Subcutaneous adipose tissue (tissue), 4 donors: Measurements from ENCODE around the gene ETHE1. TPM values are rescaled to one million over a fixed set of nuclear protein-coding genes. Genes with fewer than 3 reads are reported as not detected.

ENCODE experiments used
- CTCF ChIP-seq: fragments of 450-650 bp; IDR thresholded peaks from one replicate; pipeline ENCODE4 v1.5.1; 2016; ENCODE audit warnings: low read depth, mild to moderate bottlenecking, control low read depth, antibody characterized with exemption, moderate library complexity
- total RNA-seq, 4 donors: library from RNA; depleted of rRNA; stranded (reverse); fragments of >200 nt; gene quantifications; one replicate each; pipeline ENCODE4 v1.1.0, GENCODE V29; 2016

The ETHE1 gene
- total RNA-seq, 4 donors from 2014 or later = 20.2 to 36.7 (median 31.3) TPM

GRCh38 chr19:43467730-43468129 is 59.3 kb downstream of the ETHE1 start:
- TF ChIP-seq CTCF = no peak

GRCh38 chr19:43467276-43467675 is 59.7 kb downstream of the ETHE1 start:
- TF ChIP-seq CTCF = no peak

DNA sequence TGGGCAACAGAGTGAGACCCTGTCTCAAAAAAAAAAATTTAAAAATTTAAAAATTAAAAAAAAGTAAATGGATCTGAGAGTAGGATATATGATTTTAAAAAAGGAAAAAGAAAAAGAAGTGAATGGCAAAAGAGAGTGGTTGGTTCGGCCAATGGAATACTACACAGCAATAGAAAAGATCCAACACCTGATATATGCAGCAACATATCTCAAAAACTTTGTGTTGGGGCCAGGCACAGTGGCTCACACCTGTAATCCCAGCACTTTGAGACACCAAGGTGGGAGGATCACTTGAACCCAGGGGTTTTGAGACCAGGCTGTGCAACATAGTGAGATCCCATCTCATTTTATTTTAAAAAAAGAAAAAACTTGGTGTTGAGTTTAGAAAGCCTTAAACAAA is 60.2 kb downstream of the ETHE1 start:
- no peak for TF ChIP-seq CTCF

DNA sequence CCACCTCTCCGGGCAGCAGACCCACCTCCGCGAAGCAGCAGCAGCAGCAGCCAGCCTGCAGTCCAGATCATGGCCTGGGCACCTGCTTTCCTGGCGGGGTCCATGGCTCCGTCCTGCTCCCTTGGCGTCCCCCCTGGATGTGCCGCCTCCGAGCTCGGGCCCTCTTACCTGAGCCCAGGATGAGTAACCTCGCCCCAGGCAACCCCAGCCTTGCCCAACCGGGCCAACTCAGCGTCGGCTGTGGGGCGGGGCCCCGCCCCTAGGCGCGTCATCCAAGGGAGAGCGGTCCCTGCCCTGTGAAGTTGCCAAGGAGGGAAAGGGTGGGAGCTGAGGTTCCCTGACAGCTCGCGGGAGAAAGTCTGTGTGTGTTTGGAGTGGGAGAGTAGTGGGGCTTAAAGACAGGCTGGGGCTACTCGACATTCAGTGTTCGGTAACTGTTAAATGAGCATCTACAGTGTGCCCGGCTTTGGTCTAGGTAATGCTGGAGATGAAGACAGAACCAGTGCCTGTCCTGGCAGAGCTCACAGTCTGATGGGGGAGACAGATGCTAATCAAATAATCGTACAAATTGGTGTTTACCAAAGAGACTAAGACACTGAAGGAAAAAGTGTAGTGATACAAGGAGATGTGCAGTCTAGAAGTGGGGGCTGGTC is 61.4 kb downstream of the ETHE1 start, which contains the start of gene LYPD3:
TSS of gene LYPD3 (minus strand) at position 141 of the 653 bp plus-strand sequence. CDS start at position 104, 37 bp downstream.
- TF ChIP-seq CTCF = no peak

GRCh38 chr19:43464134-43464775 is 62.7 kb downstream of the ETHE1 start:
- no peak for TF ChIP-seq CTCF

DNA sequence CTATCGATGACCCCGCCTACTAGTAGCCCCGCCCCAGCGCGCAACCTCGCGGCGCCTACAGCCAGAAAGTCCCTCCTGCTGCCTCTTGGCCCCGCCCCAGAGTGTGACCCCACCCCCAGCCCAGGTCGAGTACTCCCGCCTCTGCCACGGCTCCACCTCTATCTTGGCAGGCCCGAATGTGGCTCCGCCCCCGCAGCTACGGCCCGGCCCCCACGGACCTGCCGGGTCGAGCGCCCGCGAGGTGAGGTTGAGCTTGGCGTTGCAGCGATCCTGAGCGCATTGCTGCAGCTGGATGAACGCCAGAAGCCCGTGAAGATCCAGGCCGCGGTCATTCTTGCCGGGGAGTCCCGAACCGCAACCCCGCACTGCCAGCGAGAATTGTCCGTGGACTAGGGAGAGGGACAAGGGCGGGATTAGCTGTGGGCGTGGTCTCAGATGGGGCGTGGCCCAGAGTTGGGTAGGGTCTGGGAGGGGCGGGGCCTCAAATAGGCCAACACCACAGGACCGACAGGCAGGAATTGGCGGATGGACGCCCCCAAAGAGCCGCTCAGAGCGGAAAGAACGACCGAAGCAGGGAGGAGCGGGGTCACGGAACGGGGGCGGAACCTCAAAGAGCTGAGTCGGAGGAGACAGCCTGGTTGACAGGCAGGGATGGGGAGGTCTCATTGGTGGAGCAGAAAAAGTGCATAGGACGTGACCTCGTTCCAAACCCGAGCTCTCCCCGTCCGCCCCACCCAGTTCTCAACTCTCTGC is 63.4 kb downstream of the ETHE1 start:
- TF ChIP-seq CTCF = no peak

DNA sequence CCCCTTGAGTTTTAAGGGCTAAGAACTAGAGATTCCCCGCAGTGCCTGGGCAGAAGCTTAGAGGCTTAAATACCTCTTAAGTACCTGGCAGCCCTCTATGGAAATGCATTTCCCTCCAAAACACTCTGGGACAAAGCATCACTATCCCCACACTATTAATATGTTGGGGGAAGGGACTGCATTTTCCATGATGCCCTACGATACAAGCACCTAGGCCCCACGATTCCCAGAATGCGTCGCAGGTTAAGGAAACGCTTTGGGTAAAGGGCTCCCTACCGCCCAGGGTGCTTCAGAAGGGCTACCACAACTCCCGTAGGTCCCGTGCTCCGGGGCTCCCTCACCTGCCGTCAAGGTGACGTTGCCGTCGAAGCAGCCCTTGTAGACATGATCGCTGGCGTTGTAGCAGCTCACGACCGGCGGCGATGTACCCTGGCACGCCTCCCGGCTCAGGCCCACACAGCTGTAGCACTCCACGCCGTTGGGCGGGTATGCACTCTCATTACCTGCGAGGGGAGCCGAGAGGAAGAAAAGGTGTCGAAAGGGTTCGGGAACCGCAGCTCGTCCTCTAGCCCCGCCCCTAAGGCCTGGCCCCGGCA is 64.1 kb downstream of the ETHE1 start:
- no peak for TF ChIP-seq CTCF
